NCI-H187 treated with DMSO at 0.1 percent for 48 hours (cell line): ENCODE results near the gene CDKN2D.
"Not testable (repeated sequence)": the region's sequence is repeated elsewhere in the genome, so short reads cannot be mapped to it uniquely, and the experiment has no call there.

Source experiments
- DNase-seq: peaks from one replicate; lab custom pipeline; 2025; lab: John Stamatoyannopoulos, UW

The CDKN2D gene

GRCh38 chr19:10580979-10581631, 12.3 kb upstream of the CDKN2D start:
- DNase-seq = no peak

GRCh38 chr19:10577951-10578350, 9.2 kb upstream of the CDKN2D start:
- no peak for DNase-seq

- no peak for DNase-seq
Measured at GRCh38 chr19:10575011-10575716, 6.4 kb upstream of the CDKN2D start.

GRCh38 chr19:10574462-10574861, 5.7 kb upstream of the CDKN2D start:
- no peak for DNase-seq

GRCh38 chr19:10573793-10574192, 5.0 kb upstream of the CDKN2D start:
- not testable (repeated sequence) for DNase-seq

- DNase-seq = no peak
Measured at GRCh38 chr19:10568062-10568825, 535 bp downstream of the CDKN2D start.

- DNase-seq = no peak
Measured at GRCh38 chr19:10567656-10568055, 1.1 kb downstream of the CDKN2D start.

- DNase-seq = no peak
Measured at GRCh38 chr19:10566658-10567410, 1.9 kb downstream of the CDKN2D start.

- no peak for DNase-seq
Measured at GRCh38 chr19:10566408-10566657, 2.4 kb downstream of the CDKN2D start.

- DNase-seq = peak; percentile 40
Measured at GRCh38 chr19:10565567-10566407, 3.0 kb downstream of the CDKN2D start, which contains the start of gene KRI1. Gene KRI1 (minus strand): TSS chr19:10566010. CDS start chr19:10565999, 11 bp downstream.

GRCh38 chr19:10565028-10565566, 3.7 kb downstream of the CDKN2D start:
- DNase-seq = no peak

- DNase-seq = no peak
Measured at GRCh38 chr19:10562609-10563008, 6.2 kb downstream of the CDKN2D start.

GRCh38 chr19:10560154-10560553, 8.6 kb downstream of the CDKN2D start:
- DNase-seq = no peak

- no peak for DNase-seq
Measured at GRCh38 chr19:10557603-10558197, 11.1 kb downstream of the CDKN2D start.

- DNase-seq = no peak
Measured at GRCh38 chr19:10555610-10555973, 13.2 kb downstream of the CDKN2D start.

- no peak for DNase-seq
Measured at GRCh38 chr19:10554760-10555609, 13.8 kb downstream of the CDKN2D start.

- DNase-seq = no peak
Measured at GRCh38 chr19:10553943-10554381, 14.8 kb downstream of the CDKN2D start.

GRCh38 chr19:10553087-10553667, 15.6 kb downstream of the CDKN2D start:
- DNase-seq = no peak

GRCh38 chr19:10552510-10553053, 16.2 kb downstream of the CDKN2D start:
- DNase-seq = no peak
